H1 (cell line): ENCODE measurements around the gene CNN3. TPM values are rescaled to one million over a fixed set of nuclear protein-coding genes. Genes with fewer than 3 reads are reported as not detected.

Experiments
- HDAC2 ChIP-seq, 2 experiments: fragments of 300-600 bp in 1 of 2; sonication (generic) in 1 of 2; IDR thresholded peaks; 2 replicates each; pipeline ENCODE4 v1.6.1; 2011 to 2012; ENCODE audit warnings: low read depth in 2 of 2, low read length in 2 of 2, mild to moderate bottlenecking in 2 of 2, moderate library complexity in 2 of 2, borderline replicate concordance in 1 of 2, inconsistent platforms in 1 of 2
- TAF7 ChIP-seq: optimal IDR thresholded peaks from 2 replicates; pipeline ENCODE3; 2011; ENCODE audit warnings: low read depth, mild to moderate bottlenecking, inconsistent platforms, low read length, moderate library complexity, borderline replicate concordance
- polyA plus RNA-seq, 7 experiments: library from polyadenylated mRNA; depleted of rRNA in 3 of 7; stranded (reverse) in 5 of 7; unstranded in 2 of 7; fragments of >200 nt in 5 of 7; fragments of 200-250 nt in 2 of 7; gene quantifications; 1 replicate in 5 of 7; 2 replicates in 1 of 7; 4 replicates in 1 of 7; pipeline versions ENCODE4 v1.2.1 to v1.2.3, GENCODE V29; 2011 to 2013; ENCODE audit warnings: missing spikeins in 2 of 7, mixed read lengths in 2 of 7
- total RNA-seq: library from RNA; stranded (reverse); fragmentation: NEBNext Ultra II Directional; extraction: Animal tissue kit (Norgen Biotek cat#: 25700); gene quantifications from 2 replicates; pipeline ENCODE4 v1.2.1, GENCODE V29; 2021

CNN3 gene
- total and polyA plus RNA-seq, 2 of the 8 experiments (the other 6 are each of a cell fraction or from before 2014, with no cell fraction given): 134 to 266 TPM

- TF ChIP-seq TAF7: no peak
- no peak for TF ChIP-seq HDAC2 (IDR thresholded peaks at IDR 0.05; ENCODE audit: borderline replicate concordance in 1 of 2, low read depth in 2 of 2, low read length in 2 of 2)
Measured at GRCh38 chr1:94852788-94853187, 74.1 kb downstream of the CNN3 start (continued).
